GM18507 (cell line): ENCODE results near the gene METTL14.
A peak's percentile ranks its signal among the peaks of the same experiment; 100 is the strongest.
"Not testable (repeated sequence)": the region's sequence is repeated elsewhere in the genome, so short reads cannot be mapped to it uniquely, and the experiment has no call there.

ENCODE experiments used
- DNase-seq: peaks from one replicate; pipeline ENCODE4 v3.0.0; 2011; ENCODE audit warnings: low read depth; ENCODE audit not compliant: insufficient read length; ENCODE audit errors: extremely low spot score
- FAIRE-seq: peaks from 2 replicates; lab custom pipeline; 2011; peaks lifted over from hg19 to GRCh38; lab: Jason Lieb, UNC

METTL14 gene

DNA sequence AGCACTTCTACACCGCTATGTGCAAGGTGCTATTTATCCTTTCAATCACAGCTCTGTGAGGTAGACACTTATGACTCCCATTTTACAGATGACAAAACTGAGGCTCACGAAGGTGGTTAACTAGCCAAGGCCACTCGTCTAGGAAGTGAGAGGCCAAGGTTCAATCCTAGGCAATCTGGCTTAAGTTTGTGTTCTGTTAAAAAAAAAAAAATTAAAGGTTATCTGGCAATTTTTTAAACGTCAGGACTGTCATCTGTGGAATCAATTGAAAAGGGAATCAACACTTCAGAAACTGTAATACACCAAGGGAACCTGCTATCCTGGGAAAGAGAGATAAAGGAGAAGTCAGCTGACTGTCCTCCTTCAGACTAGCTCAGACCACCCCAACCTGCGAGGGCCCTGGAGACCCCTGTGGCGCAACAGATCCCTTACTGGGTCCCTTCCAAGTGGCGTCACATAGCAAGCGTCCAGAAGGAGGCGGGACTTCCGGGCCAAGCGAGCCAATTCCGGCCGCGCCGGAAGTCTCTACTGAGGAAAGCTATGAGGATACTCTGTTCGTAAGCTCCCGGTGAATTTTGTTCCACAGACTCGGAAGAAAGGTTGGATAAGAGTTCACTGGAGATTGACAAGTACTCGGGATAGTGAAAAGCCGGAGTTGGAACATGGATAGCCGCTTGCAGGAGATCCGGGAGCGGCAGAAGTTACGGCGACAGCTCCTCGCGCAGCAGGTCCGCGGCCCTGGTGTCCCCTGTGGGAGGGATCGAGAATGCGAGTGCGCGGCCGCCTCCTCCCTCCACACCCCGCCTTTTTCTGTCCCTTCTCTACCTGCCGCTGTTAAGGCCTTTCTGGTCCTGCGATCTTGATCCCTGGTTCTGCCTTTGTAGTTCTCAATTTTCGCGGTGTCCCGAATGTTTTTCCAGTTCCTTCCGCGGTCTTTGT lies at the start of gene METTL14:
Gene METTL14, plus strand, starts transcription at position 520 of the 939 bp plus-strand sequence. Its CDS starts 143 bp downstream, at position 663.
- DNase-seq (peak; percentile 77), FAIRE-seq (peak; percentile 93)

DNA sequence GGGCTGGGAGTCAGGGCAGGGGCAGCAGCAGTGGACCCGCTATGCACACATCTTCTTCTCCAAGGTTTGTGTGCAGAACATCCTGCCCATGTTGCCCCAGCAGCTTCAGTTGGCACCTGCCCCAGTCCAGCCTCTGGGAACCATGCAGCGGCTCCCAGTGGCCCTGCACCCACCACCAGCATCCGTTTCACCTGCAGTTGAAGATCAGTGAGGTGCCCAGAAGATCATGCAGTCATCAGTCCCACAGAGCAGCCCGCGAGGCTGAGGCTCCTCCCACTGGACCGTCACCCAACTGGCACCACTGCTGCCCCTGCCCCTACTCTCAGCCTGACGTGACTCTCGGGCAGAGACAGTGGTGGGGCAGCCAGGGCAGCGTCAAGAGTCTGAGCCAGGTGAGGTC lies 49.1 kb upstream of the METTL14 start:
- not testable (repeated sequence) for DNase-seq, FAIRE-seq

DNA sequence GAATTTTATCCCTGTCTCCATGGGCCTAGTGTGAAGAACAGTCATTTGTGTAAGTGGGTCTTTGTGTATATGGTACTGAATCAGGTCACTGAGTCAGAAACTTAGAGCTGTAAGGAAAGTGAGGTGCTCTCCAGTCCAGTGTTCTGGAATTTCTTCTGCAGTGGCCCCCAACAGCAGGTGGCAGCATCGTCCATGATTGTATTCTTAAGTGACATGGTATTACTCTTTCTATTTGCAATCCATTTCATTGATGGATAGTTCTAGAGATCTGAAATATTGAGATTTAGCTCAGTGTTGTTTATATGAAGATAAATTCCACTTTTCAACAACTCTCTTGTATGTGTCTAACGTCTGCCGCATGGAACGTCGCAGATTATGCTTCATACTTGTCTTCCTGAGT lies 20.5 kb upstream of the METTL14 start:
- not testable (repeated sequence) for DNase-seq, FAIRE-seq

GRCh38 chr4:118669220-118669619 lies 16.0 kb upstream of the METTL14 start:
- FAIRE-seq, DNase-seq: not testable (repeated sequence)

DNA sequence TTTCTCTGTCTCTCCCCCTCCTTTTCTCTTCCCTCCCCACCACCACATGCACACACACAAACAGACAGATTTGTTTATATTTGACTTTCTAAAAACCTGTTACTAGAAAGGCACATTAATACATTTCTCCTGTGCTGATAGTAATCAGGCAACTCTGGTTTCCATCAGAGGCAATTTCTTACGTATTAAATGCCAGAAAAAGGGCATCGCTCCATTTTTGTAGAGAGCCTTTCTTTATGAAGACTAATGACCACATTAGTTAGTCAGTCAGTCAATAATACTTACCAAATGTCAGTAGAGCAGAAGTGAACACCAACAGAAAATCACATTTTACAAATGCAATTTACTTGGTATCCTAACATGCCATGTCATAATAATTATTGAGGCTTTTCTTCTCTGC lies 14.2 kb upstream of the METTL14 start:
- DNase-seq, result not testable (repeated sequence)

GRCh38 chr4:118676128-118676527 lies 9.1 kb upstream of the METTL14 start:
- no peak for DNase-seq
- FAIRE-seq, result no peak

More for the DNA sequence above, 14.2 kb upstream of the METTL14 start:
- FAIRE-seq, result not testable (repeated sequence)

DNA sequence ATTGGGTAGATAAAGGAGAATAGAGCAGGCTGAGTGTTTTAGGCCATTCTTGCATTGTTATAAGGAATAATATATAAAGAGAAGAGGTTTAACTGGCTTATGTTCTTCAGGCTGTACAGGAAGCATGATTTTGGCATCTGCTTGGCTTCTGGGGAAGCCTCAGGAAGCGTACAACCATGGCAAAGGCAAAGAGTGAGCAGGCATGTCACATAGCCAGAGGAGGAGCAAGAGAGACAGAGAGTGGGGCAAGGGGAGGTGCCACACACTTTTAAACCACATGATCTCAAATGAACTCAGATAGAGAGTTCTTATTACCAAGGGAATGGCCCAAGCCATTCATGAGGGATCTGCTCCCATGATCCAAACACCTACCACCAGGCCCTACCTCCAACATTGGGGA lies 4.4 kb upstream of the METTL14 start:
- FAIRE-seq (no peak), DNase-seq (no peak)

- DNase-seq (no peak), FAIRE-seq (no peak)
Observed at GRCh38 chr4:118682928-118683327, 2.3 kb upstream of the METTL14 start.

DNA sequence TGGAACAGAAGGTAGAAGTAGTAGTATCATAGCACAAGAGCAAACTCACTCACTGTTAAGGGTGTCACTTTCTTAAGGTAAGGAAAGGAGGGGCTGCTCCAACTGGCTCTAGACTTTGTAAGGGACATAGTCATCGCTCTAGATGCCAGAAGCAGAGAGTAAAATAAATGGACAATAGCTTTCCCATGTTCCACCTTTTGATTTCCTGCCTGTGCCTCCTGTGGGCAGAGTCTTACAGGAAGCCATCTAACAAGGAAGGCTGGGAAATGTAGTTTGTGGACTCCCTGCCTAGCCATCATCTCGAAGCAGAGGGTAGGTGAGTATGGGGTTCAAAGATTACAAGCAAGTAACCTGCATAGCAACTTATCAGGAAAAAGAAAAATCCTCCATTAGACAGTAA lies 1.7 kb upstream of the METTL14 start:
- DNase-seq (no peak), FAIRE-seq (peak; percentile 53)

DNA sequence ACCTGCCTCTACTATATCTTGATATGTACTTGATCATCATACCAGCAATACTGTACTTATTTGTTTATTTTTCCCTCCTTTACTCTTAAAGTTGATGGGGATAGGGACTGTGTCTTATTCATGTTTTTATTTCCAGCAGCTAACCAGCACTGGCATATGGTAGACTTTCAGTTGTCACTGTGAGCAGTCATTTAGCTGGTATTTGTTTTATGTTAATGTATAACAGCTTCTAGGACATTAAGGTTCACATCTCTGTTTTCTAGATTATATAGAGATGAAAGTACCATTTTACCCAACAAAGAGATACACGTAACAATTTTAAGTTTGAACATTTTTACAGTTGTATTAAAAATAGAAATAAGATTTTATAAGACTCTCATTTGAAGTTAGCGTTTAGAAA lies 17.9 kb downstream of the METTL14 start:
- DNase-seq, result no peak
- FAIRE-seq, result no peak

GRCh38 chr4:118711052-118711451 lies 25.9 kb downstream of the METTL14 start:
- no peak for FAIRE-seq

GRCh38 chr4:118712872-118713271 lies 27.7 kb downstream of the METTL14 start:
- no peak for FAIRE-seq
- no peak for DNase-seq

More at GRCh38 chr4:118711052-118711451, 25.9 kb downstream of the METTL14 start:
- DNase-seq, result no peak

GRCh38 chr4:118714682-118715081 lies 29.5 kb downstream of the METTL14 start:
- no peak for FAIRE-seq
- DNase-seq, result no peak

DNA sequence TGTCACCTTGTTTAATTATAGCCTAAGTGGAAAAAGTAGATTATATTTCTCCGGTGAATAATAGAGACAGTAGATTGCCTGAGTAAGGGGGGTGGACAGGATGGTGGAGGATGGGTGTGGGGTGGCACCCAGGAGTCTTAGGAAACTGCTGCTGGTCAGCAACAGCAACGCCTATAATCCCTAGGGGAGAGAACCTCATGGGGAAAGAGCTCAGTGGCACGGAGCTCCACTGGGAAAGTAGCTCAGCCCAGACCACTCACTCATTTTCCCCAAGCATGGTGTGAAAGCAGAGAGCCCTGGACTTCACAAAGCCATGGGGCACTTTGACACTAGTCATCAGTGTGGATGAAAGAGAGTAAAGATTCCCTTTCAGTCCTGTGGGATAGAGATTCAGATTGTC lies 31.1 kb downstream of the METTL14 start:
- DNase-seq (no peak), FAIRE-seq (no peak)

DNA sequence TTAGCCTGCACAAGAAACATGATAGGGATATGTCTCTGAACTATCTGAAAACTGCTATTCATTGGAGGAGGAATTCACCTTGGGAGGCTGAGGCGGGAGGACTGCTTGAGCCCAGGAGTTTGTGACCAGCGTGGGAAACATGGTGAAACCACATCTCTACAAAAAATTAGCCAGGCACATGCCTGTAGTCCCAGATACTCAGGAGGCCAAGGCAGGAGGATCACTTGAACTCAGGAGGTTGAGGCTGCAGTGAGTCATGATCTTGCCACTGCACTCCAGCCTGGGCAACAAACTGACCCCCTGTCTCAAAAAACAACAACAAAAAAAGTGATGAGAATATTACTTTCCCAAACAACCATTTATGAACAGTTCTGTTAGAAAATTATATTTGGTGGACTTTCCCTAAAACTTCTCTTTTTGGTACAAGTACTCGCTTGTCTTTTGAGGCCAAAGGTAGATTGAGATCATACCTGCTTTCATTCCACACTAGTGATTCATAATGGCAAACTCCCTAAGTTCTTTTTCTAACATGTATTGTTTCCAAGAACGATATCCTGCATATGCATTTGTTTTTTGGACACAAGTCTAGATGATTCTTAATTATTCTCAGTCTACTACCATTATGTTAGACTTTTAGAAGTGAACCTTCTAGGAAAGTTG lies 33.4 kb downstream of the METTL14 start:
- DNase-seq (no peak), FAIRE-seq (no peak)

DNA sequence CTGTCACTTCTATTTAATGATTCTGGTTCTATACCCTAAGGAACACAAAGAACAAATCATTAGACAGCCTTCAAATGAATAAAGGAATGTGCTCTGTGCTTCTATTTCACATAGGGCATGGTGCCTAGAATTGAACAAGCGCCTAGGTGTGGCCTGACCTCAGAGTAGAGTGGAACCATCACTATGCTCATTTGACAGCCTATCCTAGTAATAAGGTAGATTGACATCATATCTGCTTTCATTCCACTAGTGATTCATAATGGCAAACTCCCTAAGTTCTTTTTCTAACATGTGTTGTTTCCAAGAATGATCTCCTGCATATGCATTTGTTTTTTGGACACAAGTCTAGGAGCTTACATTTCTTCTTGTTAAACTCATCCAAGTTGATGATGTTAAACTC lies 36.6 kb downstream of the METTL14 start:
- no peak for DNase-seq
- FAIRE-seq, result no peak

DNA sequence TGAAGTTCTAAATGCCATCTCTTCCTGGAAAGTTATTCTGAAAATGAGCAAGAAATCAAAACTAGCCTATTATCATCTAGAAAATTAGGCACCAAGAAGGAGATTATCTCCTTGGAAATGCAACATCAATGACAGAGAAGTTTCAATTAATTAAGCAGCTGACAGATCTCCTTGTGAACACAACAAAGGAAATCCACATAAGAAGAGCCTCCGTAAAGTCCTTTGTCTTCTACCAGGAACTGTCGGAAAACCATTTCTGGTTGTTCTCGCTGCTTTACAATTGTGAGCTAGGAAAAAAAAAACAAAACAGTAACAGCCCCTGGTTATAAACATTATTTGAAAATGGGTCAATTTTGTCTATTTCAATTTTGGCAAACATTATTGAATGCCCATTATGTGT lies 38.2 kb downstream of the METTL14 start:
- FAIRE-seq (no peak), DNase-seq (no peak)

GRCh38 chr4:118727360-118727759 lies 42.2 kb downstream of the METTL14 start:
- DNase-seq (no peak), FAIRE-seq (no peak)

- no peak for FAIRE-seq
- no peak for DNase-seq
Observed at GRCh38 chr4:118729287-118730286, 44.4 kb downstream of the METTL14 start.
